ENCODE data around the gene PPM1D.

DNA sequence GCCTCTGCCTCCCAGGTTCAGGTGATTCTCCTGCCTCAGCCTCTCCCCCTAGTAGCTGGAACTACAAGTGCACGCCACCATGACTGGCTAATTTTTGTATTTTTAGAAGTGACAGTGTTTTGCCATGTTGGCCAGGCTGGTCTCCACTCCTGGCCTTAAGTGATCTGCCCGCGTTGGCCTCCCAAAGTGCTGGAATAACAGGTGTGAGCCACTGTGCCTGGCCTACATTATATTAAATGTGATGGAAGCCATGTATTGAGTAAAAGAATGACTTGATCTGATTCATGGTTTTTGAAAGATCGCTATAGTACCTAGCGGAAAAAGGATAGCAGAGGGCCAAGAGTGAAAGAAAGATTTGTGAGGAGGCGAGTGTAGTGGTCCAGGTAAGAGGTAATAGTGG is 2.7 kb upstream of the PPM1D start:
- TF ChIP-seq POLR2A (IDR thresholded peaks at IDR 0.05; ENCODE audit: low read length): no peak
- no peak for TF ChIP-seq MYC (IDR thresholded peaks at IDR 0.05; ENCODE audit: borderline replicate concordance, low read length)

All from A549 (cell line).